GM12878 (cell line): ENCODE results near the gene CETN2. TPM values are rescaled to one million over a fixed set of nuclear protein-coding genes. Genes with fewer than 3 reads are reported as not detected.

Experiments
- CBX5 ChIP-seq: sonication (generic); IDR thresholded peaks from 2 replicates; pipeline ENCODE4 v1.6.1; 2016; ENCODE audit warnings: low read depth, moderate library complexity, mild to moderate bottlenecking, inconsistent platforms
- GABPA ChIP-seq: IDR thresholded peaks from 2 replicates; pipeline ENCODE4 v1.6.1; 2014; ENCODE audit warnings: antibody characterized with exemption, low read depth, mild to moderate bottlenecking, inconsistent platforms
- JUND ChIP-seq: IDR thresholded peaks from 2 replicates; pipeline ENCODE4 v1.6.1; 2012; ENCODE audit warnings: low read depth, mild to moderate bottlenecking, low read length, improper control_type of control experiment, moderate library complexity
- MYB ChIP-seq: fragments of 150-350 bp; IDR thresholded peaks from 2 replicates; pipeline ENCODE4 v1.6.1; 2014; ENCODE audit warnings: mild to moderate bottlenecking, low read depth, low read length, borderline replicate concordance
- NFYB ChIP-seq: IDR thresholded peaks from 2 replicates; pipeline ENCODE4 v1.6.1; 2011; ENCODE audit warnings: low read depth, mild to moderate bottlenecking, low read length, improper control_type of control experiment, moderate library complexity; ENCODE audit not compliant: insufficient read depth
- NR2C1 ChIP-seq: fragments of 450-650 bp; IDR thresholded peaks from 2 replicates; pipeline ENCODE4 v1.6.1; 2017; ENCODE audit warnings: antibody characterized with exemption, mild to moderate bottlenecking, moderate library complexity
- NR2C2 ChIP-seq: IDR thresholded peaks from 2 replicates; pipeline ENCODE4 v1.6.1; 2011; ENCODE audit warnings: borderline replicate concordance, low read depth; ENCODE audit not compliant: control insufficient read depth, insufficient read length
- PML ChIP-seq: IDR thresholded peaks from 2 replicates; pipeline ENCODE4 v1.6.1; 2012; ENCODE audit warnings: low read length, inconsistent platforms
- POLR2AphosphoS5 ChIP-seq: IDR thresholded peaks from 2 replicates; pipeline ENCODE4 v1.6.1; 2011; ENCODE audit warnings: mild to moderate bottlenecking, low read length, inconsistent platforms
- RELA ChIP-seq: fragments of 450-650 bp; IDR thresholded peaks from 2 replicates; pipeline ENCODE4 v1.8.0; 2014; ENCODE audit warnings: borderline replicate concordance; ENCODE audit not compliant: partially characterized antibody
- SMAD5 ChIP-seq: IDR thresholded peaks from 2 replicates; pipeline ENCODE4 v1.6.1; 2016; ENCODE audit warnings: antibody characterized with exemption, low read depth
- SMARCA5 ChIP-seq: fragments of 450-650 bp; IDR thresholded peaks from 2 replicates; pipeline ENCODE4 v1.6.1; 2017; ENCODE audit warnings: mild to moderate bottlenecking
- SMC3 ChIP-seq: IDR thresholded peaks from 2 replicates; pipeline ENCODE4 v1.6.1; 2011; ENCODE audit warnings: low read length, improper control_type of control experiment, borderline replicate concordance
- TCF3 ChIP-seq: IDR thresholded peaks from 2 replicates; pipeline ENCODE4 v1.6.1; 2012; ENCODE audit warnings: low read depth, mild to moderate bottlenecking, low read length, borderline replicate concordance; ENCODE audit not compliant: insufficient read depth
- ZBED1 ChIP-seq: IDR thresholded peaks from 2 replicates; pipeline ENCODE4 v1.6.1; 2016; ENCODE audit warnings: borderline replicate concordance
- polyA plus RNA-seq, 11 experiments: library from polyadenylated mRNA; depleted of rRNA in 4 of 11; unstranded in 6 of 11; stranded (reverse) in 5 of 11; fragments of >200 nt; fragmentation: Nextera tagmentation in 4 of 11; fragmentation: Illumina TruSeq in 1 of 11; extraction: Ambion mirVana in 4 of 11; extraction: Trizol in 1 of 11; gene quantifications; 1 replicate in 1 of 11; 2 replicates in 10 of 11; pipeline versions ENCODE4 v1.2.1 to v1.2.3, GENCODE V29; 2011 to 2016; ENCODE audit warnings: inconsistent platforms in 2 of 11, missing spikeins in 2 of 11, low read depth in 1 of 11
- total RNA-seq, 4 experiments: library from RNA; depleted of rRNA in 3 of 4; stranded (reverse); fragments of >200 nt in 3 of 4; fragmentation: Illumina TruSeq in 1 of 4; extraction: Trizol in 1 of 4; gene quantifications; 2 replicates each; pipeline versions ENCODE4 v1.2.1 to v1.2.3, GENCODE V29; 2013 to 2021
- TF ChIP-seq, protein P1 (sequence below): IDR thresholded peaks from 2 replicates; pipeline ENCODE4 v1.6.1; 2012; ENCODE audit warnings: low read depth, low read length, improper control_type of control experiment
- TF ChIP-seq, protein P2 (sequence below): fragments of 450-650 bp; IDR thresholded peaks from 2 replicates; pipeline ENCODE4 v1.6.1; 2017; ENCODE audit warnings: mild to moderate bottlenecking, low read depth, inconsistent platforms; ENCODE audit not compliant: poor library complexity, severe bottlenecking
- TF ChIP-seq, protein P3 (sequence below): IDR thresholded peaks from 2 replicates; pipeline ENCODE4 v1.6.1; 2011; ENCODE audit warnings: borderline replicate concordance, low read depth, mild to moderate bottlenecking, moderate library complexity, mixed read lengths, low read length; ENCODE audit not compliant: insufficient read depth; ENCODE audit errors: extremely low read length
- TF ChIP-seq, protein P4 (sequence below): fragments of 450-650 bp; IDR thresholded peaks from 2 replicates; pipeline ENCODE4 v1.6.1; 2017; ENCODE audit warnings: low read depth, mild to moderate bottlenecking, moderate library complexity
- TF ChIP-seq, protein P5 (sequence below): fragments of 450-650 bp; IDR thresholded peaks from 2 replicates; pipeline ENCODE4 v1.6.1; 2017; ENCODE audit warnings: antibody characterized with exemption, mild to moderate bottlenecking, moderate library complexity

Gene CETN2
- total and polyA plus RNA-seq, 10 of the 15 experiments (the other 5 are each of a cell fraction or from before 2014, with no cell fraction given) = 12.0 to 30.3 (median 20.0) TPM

DNA sequence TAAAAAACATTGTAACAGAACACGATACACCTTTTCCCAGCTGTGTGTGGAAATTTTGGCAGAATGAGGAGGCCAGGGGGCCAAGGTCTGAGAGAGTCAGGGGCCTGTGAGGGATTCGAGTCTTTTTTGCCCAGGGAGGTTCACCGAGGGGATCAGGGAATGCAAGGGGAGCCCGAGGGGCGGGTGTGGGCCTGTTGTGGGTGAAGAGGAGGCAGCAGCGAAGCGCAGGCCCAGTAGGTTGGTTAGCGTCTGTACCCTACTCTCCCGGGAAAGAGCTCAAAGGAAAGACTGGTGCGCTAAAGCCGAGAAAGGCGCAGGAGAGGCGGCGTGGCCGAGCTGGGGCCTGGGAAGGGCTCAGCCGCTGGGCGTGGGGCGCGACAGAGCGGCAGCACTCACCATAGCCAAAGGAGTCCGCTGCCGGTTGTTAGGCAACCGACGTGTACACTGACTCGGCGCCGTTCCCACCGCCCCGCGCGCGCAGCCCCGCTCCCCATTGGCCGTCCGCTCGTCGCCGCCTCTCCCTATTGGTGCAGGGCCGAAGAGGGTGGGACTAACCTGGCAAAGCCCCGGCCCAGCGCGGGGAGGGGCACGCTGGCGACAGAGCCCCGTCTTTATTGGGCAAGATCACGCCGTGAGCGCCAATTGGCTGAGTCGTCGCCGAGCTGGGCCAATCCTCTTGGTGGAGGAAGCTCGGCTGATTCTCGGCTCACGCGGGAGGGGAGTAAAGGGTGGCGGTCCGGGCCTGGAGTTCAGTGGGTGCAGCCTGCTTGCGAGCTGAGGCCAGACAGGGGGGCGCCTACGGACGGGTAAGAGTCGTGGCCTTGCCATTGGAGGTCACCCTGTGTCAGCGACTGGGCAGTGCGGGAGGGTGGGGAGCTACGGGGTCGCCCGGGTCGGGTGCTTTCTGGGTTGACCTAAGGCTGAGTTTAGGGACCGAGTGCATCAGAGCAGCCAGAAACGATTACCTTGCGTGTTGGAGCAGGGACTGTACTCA is at the start of gene CETN2, which contains the start of gene NSDHL (continued):
- TF ChIP-seq, protein P1, sequence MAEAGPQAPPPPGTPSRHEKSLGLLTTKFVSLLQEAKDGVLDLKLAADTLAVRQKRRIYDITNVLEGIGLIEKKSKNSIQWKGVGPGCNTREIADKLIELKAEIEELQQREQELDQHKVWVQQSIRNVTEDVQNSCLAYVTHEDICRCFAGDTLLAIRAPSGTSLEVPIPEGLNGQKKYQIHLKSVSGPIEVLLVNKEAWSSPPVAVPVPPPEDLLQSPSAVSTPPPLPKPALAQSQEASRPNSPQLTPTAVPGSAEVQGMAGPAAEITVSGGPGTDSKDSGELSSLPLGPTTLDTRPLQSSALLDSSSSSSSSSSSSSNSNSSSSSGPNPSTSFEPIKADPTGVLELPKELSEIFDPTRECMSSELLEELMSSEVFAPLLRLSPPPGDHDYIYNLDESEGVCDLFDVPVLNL = no peak
- TF ChIP-seq ZBED1 = no peak
- no peak for TF ChIP-seq MYB
- TF ChIP-seq, protein P2, sequence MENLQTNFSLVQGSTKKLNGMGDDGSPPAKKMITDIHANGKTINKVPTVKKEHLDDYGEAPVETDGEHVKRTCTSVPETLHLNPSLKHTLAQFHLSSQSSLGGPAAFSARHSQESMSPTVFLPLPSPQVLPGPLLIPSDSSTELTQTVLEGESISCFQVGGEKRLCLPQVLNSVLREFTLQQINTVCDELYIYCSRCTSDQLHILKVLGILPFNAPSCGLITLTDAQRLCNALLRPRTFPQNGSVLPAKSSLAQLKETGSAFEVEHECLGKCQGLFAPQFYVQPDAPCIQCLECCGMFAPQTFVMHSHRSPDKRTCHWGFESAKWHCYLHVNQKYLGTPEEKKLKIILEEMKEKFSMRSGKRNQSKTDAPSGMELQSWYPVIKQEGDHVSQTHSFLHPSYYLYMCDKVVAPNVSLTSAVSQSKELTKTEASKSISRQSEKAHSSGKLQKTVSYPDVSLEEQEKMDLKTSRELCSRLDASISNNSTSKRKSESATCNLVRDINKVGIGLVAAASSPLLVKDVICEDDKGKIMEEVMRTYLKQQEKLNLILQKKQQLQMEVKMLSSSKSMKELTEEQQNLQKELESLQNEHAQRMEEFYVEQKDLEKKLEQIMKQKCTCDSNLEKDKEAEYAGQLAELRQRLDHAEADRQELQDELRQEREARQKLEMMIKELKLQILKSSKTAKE = no peak
- no peak for TF ChIP-seq JUND
- TF ChIP-seq, protein P3, sequence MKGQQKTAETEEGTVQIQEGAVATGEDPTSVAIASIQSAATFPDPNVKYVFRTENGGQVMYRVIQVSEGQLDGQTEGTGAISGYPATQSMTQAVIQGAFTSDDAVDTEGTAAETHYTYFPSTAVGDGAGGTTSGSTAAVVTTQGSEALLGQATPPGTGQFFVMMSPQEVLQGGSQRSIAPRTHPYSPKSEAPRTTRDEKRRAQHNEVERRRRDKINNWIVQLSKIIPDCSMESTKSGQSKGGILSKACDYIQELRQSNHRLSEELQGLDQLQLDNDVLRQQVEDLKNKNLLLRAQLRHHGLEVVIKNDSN = no peak
- TF ChIP-seq, protein P4, sequence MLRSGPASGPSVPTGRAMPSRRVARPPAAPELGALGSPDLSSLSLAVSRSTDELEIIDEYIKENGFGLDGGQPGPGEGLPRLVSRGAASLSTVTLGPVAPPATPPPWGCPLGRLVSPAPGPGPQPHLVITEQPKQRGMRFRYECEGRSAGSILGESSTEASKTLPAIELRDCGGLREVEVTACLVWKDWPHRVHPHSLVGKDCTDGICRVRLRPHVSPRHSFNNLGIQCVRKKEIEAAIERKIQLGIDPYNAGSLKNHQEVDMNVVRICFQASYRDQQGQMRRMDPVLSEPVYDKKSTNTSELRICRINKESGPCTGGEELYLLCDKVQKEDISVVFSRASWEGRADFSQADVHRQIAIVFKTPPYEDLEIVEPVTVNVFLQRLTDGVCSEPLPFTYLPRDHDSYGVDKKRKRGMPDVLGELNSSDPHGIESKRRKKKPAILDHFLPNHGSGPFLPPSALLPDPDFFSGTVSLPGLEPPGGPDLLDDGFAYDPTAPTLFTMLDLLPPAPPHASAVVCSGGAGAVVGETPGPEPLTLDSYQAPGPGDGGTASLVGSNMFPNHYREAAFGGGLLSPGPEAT = 0 out of 2 replicates have a peak, but pooled peaks have one; percentile 32
- no peak for TF ChIP-seq GABPA
- no peak for TF ChIP-seq PML
- no peak for TF ChIP-seq SMC3
- no peak for TF ChIP-seq RELA
- no peak for TF ChIP-seq CBX5
- TF ChIP-seq POLR2AphosphoS5 = peak; percentile 61; the same call in 1 of the 2 replicates
- TF ChIP-seq SMAD5 = no peak
- TF ChIP-seq SMARCA5 = no peak
- no peak for TF ChIP-seq NR2C2
- TF ChIP-seq NFYB = peak; percentile 95
- TF ChIP-seq, protein P5, sequence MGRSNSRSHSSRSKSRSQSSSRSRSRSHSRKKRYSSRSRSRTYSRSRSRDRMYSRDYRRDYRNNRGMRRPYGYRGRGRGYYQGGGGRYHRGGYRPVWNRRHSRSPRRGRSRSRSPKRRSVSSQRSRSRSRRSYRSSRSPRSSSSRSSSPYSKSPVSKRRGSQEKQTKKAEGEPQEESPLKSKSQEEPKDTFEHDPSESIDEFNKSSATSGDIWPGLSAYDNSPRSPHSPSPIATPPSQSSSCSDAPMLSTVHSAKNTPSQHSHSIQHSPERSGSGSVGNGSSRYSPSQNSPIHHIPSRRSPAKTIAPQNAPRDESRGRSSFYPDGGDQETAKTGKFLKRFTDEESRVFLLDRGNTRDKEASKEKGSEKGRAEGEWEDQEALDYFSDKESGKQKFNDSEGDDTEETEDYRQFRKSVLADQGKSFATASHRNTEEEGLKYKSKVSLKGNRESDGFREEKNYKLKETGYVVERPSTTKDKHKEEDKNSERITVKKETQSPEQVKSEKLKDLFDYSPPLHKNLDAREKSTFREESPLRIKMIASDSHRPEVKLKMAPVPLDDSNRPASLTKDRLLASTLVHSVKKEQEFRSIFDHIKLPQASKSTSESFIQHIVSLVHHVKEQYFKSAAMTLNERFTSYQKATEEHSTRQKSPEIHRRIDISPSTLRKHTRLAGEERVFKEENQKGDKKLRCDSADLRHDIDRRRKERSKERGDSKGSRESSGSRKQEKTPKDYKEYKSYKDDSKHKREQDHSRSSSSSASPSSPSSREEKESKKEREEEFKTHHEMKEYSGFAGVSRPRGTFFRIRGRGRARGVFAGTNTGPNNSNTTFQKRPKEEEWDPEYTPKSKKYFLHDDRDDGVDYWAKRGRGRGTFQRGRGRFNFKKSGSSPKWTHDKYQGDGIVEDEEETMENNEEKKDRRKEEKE = no peak
- TF ChIP-seq TCF3 = no peak
- TF ChIP-seq NR2C1 = no peak
